GM19324 (cell line): ENCODE measurements around the gene C3orf18.

Experiments
- ATAC-seq: cut with Tn5 transposase; IDR thresholded peaks from one replicate; pipeline ENCODE4 v1.9.1; 2021; ENCODE audit warnings: mild to moderate bottlenecking, moderate library complexity; ENCODE audit not compliant: unreplicated experiment, low FRiP score

Gene C3orf18

DNA sequence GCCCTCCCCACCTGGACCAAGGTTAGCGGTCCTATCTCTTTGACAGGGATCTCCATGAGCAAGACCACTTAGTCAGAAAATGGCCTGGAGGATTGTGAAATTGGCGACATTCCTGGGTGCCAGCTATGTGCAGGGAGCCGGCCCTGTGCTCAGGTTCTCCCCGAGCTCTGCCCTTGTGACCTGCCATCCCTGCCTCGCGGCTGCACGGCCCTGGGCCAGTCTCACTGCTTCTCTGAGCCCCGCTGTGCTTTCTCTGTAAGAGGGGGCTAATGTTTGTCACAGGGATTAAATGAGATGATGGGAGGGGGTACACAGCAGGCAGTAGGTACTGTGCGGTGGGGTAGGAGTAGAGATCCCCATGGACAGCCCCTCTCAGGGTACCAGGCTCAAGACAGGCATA lies 14.9 kb downstream of the C3orf18 start:
- no peak for ATAC-seq

- ATAC-seq = no peak
Observed at GRCh38 chr3:50551681-50552435, 15.7 kb downstream of the C3orf18 start.

GRCh38 chr3:50551054-50551659 lies 16.4 kb downstream of the C3orf18 start:
- ATAC-seq = no peak

DNA sequence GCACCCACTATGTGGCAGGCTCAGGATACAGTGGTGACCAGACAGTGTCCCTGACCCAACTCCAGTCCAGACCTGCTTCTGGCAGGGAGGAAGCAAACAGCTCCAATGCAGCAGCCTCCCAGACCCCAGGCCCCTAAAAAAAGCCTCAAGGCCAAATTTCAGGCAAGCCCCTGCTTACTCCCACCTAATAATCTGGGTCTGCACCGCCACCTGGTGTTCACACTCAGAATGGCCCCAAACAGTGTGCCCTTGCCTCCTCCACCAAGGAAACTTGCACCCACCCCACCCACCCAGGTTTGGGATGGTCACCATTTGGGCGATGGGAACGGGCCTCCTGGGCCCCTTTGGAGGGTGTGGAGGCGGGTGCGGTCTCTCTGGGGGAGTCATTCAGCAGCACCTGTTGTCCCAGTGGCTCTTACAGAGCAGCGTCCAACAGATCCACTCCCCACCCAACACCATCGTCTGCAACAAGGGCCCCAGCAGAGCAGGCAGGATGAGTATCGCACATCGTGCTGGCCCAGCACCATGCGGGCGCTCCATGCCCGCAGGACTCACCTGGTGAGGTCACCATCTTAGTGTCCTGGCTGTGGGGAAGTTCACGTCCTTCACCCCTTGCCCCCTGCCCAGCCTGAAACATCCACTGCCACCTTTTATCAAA lies 17.3 kb downstream of the C3orf18 start:
- no peak for ATAC-seq

DNA sequence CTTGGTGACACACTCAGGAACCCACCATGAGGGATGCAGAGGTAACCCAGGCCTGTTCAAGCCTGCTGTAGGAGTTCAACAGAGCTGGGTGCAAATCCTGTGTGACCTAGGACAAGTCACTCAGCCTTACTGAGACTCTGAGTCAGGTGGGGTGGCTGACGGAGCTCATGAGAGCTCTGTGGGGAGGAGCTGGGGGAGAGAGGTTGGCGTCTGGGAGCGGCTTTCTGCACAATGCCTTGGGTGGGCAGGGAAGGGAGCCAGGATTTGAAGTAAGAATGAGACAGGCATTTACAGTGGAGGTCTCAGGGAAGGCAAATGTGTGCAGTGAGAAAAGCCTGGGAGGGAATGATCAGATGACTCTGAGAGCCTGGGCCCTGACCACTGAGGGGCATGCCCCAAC lies 18.3 kb downstream of the C3orf18 start:
- ATAC-seq = no peak

GRCh38 chr3:50545781-50546180 lies 21.8 kb downstream of the C3orf18 start:
- ATAC-seq = no peak

DNA sequence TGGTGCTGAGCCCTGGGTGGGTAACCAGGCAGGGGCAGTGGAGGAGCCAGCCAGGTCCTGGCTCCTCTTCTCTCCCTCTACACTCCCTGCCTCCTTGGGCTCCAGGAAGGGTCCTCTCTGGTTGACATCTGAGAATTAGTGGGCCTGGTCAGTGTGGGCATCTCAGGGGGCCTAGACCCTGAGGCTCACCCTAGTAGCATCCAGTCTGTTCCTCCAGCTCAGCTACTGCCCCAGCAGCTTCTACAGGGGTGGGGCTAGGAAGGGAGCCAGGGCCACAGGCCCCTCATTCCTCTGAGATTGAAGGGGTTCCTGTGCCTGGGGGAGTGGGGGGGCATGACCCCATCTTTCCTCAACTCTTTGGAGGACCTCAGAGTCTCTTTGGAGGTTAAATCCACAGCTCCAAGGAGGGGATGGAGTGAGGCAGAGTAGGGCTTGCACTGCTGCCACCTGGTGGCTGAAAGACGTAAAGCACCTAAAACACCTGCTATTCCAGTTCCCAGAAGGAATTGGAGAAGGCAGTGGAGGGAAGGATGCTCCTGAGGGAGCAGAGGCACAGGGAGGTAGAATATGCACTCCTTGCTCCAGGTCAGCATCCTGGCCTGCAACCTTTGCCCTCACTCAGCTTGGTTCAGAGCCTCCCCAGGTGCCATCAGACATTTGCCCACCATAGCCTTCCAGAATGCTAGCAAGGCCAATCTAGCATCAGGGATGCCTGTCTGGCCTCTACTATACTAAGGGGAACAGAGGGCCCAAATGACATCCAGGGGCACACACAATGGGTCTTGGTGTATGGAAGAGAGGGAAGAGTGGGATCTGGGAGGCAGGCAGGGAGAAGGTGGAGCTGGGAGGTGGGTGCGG lies 25.1 kb downstream of the C3orf18 start:
- ATAC-seq = no peak

- no peak for ATAC-seq
Observed at GRCh38 chr3:50539356-50540286, 27.9 kb downstream of the C3orf18 start.

DNA sequence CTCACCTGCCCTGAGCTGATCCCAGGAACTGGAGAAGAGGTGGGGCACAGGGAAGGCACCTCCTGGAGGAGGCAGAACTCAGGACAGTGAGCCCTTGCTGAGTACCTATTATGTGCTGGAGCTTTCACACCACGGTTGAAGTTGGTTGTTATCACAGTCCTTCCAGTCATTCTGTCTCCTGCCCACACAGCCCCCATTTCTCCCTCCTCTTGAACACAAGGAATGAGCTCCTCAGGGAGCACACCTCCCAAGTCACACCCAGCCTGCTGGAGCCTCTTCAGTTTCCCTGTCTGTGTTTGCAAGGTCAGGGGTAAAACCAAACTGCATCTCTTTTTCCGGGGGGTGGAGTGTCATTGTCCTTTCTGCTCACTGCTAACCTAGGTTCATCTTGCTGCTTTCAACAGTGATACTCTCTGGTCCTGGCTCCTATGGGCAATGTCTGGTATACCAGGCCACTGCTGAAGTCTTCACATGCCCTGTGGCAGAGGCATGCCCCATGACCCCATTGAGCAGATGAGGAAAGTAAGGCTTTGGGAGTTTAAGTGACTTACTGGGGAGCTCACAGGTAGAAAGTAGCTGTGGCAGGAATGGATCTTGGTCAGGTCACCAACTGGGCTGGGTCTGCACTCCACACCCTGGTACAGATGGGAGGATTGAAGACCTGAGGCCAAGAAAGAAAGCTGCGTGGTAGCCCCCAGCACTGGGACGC lies 30.0 kb downstream of the C3orf18 start:
- ATAC-seq = no peak

- ATAC-seq = no peak
Observed at GRCh38 chr3:50536471-50537180, 30.9 kb downstream of the C3orf18 start.

GRCh38 chr3:50534681-50535330 lies 32.7 kb downstream of the C3orf18 start:
- ATAC-seq = no peak

DNA sequence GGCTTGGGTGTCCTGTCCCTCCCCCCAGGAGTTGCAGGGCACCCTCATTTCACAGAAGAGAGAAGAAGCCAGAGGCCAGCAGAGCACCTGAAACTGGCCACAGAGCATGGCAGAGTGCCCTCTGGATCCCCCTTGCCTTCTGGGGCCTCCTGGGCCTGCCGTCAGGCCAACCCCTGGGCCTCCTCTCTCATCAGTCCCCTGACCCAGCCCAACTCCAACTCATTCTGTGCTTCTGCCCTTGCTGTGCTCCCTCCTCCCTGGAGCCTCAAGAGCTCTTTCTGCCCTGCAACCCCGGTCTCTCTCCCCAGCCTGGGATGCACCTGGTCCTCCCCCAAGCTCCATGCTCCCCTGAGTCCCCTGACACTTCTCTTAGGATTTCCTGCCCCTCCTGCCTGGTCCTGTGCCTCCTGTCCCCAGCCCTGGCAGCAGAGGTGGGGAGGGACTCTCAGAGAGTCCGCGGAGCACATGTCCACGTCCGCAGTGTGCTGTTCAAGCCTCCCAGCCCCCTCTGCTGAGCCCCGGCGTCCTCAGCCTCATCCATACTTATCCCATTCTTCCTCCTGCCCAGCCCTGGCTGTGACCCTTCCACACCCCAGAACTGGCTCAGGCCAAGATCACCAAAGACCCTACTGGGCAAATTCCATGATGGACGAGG lies 33.6 kb downstream of the C3orf18 start:
- no peak for ATAC-seq

DNA sequence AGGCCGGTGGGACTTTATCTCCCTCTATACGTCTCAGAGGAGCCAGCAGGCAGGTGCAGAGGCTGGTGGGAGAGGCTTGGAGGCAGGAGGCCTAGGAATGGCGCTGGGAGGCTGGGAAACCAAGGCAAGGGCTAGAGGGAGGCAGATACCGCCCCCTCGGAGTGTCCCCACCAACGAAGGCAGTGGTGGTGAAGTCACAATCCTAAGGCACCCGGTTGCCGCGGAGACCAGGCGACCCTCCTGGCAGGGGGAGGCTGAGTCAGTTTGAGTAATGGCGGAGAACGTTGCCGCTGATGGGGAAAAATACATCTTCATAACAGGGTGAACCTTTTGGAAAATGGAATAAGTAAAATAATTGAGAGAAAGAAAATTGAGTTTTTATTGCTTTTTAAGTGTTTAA lies 34.2 kb downstream of the C3orf18 start:
- ATAC-seq = no peak

DNA sequence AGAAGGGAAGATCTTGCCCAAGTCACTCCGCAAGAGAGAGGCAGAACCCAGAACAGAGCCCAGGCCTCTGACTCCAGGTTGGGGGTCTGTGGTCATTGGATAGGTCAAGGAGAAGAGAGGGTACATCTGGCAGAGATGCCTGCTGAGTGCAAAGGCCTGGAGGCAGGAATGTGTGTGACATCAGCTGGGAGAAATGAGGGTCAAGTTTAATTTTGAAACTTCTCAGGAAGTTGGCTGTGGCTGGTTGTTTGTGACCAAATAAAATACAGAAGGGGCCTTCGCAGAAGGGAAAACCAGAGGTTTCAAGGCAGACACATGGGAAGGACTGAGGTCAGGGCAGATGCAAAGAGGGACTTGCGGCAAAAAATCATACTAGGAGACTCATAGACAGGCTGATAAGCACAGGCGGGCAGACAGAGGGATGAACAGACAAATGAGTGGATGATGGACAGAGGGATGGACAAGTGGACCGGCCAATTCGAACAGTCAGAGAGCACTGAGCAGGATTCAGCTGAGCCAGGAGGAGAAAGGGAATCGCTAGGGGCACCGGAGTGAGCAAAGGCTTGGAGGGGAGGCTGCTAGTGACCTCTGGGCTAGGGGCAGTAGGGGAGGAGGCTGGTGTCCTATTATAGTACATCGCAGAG lies 35.4 kb downstream of the C3orf18 start:
- no peak for ATAC-seq

- ATAC-seq = no peak
Observed at GRCh38 chr3:50531201-50531600, 36.3 kb downstream of the C3orf18 start.

DNA sequence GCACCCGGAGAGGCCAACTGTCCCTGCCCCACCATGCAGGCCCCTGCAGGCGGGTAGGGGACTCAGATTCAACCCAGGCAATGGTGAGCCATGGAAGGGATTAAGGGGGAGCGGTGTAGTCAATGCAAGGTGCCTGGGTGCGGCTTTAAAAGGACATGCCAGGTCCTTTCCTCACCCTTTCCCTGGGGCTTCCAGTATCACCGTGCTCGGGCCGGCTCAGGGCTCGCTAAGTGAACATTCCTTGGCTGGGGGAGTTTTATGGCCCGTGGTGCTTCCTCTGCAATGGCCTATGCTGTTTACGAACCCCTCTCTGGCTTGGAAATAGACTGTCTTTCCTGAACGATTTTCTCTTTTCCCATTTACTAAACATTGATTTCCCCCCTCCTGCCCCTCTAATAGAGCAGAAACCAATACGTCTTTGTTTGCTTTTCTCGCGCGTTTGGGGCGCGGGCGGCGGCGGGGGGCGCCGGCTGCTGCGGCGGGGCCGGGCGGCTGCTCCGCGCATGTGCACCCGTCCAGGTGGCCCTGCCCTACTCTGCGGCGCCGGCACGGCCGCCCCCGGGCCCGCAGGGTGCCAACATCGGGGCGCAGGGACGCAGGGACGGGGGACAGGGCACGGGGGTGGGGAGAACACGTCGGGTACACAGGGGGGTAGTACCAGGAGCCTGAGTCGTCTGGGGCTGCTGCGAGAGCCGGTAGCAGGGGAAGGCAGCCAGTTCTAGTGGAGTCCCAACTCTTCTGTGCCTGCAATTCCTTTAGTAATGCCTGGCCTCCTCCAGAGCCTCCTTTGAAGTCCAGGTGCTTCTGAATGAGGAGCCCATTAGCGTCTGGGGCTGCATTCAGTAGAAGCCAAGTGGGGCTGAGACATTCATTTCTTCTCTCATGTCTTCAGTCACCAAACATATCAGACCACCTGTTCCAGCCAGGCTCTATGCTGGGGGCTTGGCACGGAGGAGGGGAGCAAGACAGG lies 37.3 kb downstream of the C3orf18 start:
- ATAC-seq = no peak
